ENCODE data around the gene CHURC1. TPM values are rescaled to one million over a fixed set of nuclear protein-coding genes. Genes with fewer than 3 reads are reported as not detected.
A peak's percentile ranks its signal among the peaks of the same experiment; 100 is the strongest.

CHURC1 gene
- total and polyA plus RNA-seq, 2 of the 13 experiments (the other 11 are each of a cell fraction or from before 2014, with no cell fraction given): 41.1 to 74.4 TPM

DNA sequence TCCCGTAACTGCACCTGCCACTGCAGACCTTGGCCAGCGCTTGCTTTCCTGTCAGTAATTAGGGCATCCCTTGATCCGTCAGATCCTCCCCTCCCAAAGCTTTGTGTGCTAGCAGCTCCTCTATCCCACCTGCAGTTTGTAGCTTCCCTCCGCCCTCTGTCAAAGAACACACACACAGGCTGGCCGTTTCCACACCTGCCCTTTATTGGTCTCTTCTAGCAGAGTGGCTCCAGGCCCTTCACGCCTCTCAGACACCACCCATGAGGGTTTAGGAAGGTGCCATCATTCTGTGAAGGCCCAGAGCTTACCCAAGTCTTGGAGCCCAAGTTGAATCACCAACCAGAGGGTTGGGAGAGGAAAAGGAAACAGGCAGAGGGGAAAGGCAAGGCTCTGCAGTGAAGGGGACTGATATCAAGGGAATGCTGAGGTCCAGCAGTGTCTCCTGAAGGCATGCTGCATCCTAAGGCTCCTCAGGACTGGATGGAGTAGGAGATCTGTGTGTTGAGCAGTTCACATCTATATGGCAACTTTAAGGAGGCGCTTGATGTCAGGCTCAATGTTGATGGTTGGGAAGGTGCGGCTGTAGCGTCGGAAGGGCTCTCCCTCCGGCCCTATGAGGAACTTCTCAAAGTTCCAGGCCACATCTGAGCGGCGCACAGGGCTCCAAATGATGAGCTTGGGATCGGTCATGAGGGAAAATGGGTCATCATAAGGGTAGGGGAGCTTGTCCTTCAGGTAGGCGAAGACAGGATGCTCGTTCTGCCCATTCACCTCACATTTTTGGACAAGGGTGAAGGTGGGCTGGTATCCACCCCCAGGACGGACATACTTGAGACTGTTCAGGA is 24.9 kb downstream of the CHURC1 start (continued):
- TF ChIP-seq NFE2L2 (IDR thresholded peaks at IDR 0.05; ENCODE audit: low read length) (no peak), ZNF432 (CRISPR knock-in tag; IDR thresholded peaks at IDR 0.05; ENCODE audit: borderline replicate concordance) (no peak), TMF1 (CRISPR knock-in tag; IDR thresholded peaks at IDR 0.05; ENCODE audit: low read depth) (0 out of 2 replicates have a peak, but pooled peaks have one; percentile 22), TCF12 (IDR thresholded peaks at IDR 0.05) (no peak), TCF12 (CRISPR knock-in tag; IDR thresholded peaks at IDR 0.05) (no peak), ZC3H4 (CRISPR knock-in tag; IDR thresholded peaks at IDR 0.05; ENCODE audit: borderline replicate concordance) (0 out of 2 replicates have a peak, but pooled peaks have one; percentile 33), ZNF263 (CRISPR knock-in tag; IDR thresholded peaks at IDR 0.05) (peak; percentile 56; the same call in 1 of the 2 replicates), ZNF296 (CRISPR knock-in tag; conservative IDR thresholded peaks at IDR 0.05) (no peak), ZNF3 (CRISPR knock-in tag; IDR thresholded peaks at IDR 0.05) (no peak), CHD4 (IDR thresholded peaks at IDR 0.05; ENCODE audit: borderline replicate concordance, low read length) (no peak), ZSCAN25 (CRISPR knock-in tag; IDR thresholded peaks at IDR 0.05) (no peak), JUND (CRISPR knock-in tag; IDR thresholded peaks at IDR 0.05) (no peak), MLLT10 (CRISPR knock-in tag; IDR thresholded peaks at IDR 0.05) (no peak), MAZ (IDR thresholded peaks at IDR 0.05; ENCODE audit: borderline replicate concordance, low read depth, low read length) (no peak), MAZ (CRISPR knock-in tag; IDR thresholded peaks at IDR 0.05; ENCODE audit: low read depth) (no peak), ZNF468 (CRISPR knock-in tag; IDR thresholded peaks at IDR 0.05) (no peak)
- TF ChIP-seq, protein P1, sequence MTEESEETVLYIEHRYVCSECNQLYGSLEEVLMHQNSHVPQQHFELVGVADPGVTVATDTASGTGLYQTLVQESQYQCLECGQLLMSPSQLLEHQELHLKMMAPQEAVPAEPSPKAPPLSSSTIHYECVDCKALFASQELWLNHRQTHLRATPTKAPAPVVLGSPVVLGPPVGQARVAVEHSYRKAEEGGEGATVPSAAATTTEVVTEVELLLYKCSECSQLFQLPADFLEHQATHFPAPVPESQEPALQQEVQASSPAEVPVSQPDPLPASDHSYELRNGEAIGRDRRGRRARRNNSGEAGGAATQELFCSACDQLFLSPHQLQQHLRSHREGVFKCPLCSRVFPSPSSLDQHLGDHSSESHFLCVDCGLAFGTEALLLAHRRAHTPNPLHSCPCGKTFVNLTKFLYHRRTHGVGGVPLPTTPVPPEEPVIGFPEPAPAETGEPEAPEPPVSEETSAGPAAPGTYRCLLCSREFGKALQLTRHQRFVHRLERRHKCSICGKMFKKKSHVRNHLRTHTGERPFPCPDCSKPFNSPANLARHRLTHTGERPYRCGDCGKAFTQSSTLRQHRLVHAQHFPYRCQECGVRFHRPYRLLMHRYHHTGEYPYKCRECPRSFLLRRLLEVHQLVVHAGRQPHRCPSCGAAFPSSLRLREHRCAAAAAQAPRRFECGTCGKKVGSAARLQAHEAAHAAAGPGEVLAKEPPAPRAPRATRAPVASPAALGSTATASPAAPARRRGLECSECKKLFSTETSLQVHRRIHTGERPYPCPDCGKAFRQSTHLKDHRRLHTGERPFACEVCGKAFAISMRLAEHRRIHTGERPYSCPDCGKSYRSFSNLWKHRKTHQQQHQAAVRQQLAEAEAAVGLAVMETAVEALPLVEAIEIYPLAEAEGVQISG (CRISPR knock-in tag; IDR thresholded peaks at IDR 0.05): no peak
- TF ChIP-seq, protein P2, sequence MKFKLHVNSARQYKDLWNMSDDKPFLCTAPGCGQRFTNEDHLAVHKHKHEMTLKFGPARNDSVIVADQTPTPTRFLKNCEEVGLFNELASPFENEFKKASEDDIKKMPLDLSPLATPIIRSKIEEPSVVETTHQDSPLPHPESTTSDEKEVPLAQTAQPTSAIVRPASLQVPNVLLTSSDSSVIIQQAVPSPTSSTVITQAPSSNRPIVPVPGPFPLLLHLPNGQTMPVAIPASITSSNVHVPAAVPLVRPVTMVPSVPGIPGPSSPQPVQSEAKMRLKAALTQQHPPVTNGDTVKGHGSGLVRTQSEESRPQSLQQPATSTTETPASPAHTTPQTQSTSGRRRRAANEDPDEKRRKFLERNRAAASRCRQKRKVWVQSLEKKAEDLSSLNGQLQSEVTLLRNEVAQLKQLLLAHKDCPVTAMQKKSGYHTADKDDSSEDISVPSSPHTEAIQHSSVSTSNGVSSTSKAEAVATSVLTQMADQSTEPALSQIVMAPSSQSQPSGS (CRISPR knock-in tag; IDR thresholded peaks at IDR 0.05): no peak
- TF ChIP-seq, protein P3, sequence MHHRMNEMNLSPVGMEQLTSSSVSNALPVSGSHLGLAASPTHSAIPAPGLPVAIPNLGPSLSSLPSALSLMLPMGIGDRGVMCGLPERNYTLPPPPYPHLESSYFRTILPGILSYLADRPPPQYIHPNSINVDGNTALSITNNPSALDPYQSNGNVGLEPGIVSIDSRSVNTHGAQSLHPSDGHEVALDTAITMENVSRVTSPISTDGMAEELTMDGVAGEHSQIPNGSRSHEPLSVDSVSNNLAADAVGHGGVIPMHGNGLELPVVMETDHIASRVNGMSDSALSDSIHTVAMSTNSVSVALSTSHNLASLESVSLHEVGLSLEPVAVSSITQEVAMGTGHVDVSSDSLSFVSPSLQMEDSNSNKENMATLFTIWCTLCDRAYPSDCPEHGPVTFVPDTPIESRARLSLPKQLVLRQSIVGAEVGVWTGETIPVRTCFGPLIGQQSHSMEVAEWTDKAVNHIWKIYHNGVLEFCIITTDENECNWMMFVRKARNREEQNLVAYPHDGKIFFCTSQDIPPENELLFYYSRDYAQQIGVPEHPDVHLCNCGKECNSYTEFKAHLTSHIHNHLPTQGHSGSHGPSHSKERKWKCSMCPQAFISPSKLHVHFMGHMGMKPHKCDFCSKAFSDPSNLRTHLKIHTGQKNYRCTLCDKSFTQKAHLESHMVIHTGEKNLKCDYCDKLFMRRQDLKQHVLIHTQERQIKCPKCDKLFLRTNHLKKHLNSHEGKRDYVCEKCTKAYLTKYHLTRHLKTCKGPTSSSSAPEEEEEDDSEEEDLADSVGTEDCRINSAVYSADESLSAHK (CRISPR knock-in tag; IDR thresholded peaks at IDR 0.05; ENCODE audit: borderline replicate concordance): no peak
- TF ChIP-seq, protein P4, sequence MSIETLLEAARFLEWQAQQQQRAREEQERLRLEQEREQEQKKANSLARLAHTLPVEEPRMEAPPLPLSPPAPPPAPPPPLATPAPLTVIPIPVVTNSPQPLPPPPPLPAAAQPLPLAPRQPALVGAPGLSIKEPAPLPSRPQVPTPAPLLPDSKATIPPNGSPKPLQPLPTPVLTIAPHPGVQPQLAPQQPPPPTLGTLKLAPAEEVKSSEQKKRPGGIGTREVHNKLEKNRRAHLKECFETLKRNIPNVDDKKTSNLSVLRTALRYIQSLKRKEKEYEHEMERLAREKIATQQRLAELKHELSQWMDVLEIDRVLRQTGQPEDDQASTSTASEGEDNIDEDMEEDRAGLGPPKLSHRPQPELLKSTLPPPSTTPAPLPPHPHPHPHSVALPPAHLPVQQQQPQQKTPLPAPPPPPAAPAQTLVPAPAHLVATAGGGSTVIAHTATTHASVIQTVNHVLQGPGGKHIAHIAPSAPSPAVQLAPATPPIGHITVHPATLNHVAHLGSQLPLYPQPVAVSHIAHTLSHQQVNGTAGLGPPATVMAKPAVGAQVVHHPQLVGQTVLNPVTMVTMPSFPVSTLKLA (IDR thresholded peaks at IDR 0.05): no peak
- TF ChIP-seq, protein P5, sequence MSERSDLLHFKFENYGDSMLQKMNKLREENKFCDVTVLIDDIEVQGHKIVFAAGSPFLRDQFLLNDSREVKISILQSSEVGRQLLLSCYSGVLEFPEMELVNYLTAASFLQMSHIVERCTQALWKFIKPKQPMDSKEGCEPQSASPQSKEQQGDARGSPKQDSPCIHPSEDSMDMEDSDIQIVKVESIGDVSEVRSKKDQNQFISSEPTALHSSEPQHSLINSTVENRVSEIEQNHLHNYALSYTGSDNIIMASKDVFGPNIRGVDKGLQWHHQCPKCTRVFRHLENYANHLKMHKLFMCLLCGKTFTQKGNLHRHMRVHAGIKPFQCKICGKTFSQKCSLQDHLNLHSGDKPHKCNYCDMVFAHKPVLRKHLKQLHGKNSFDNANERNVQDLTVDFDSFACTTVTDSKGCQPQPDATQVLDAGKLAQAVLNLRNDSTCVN (CRISPR knock-in tag; IDR thresholded peaks at IDR 0.05; ENCODE audit: borderline replicate concordance): no peak
